Putamen (tissue), 1 donor: ENCODE results near the gene SLC1A3.

ENCODE experiments used
- DNase-seq: peaks from one replicate; pipeline ENCODE4 v3.0.0-alpha.2; 2016; ENCODE audit warnings: low spot score

Gene SLC1A3

GRCh38 chr5:36717131-36717695 is 110.8 kb downstream of the SLC1A3 start:
- DNase-seq: no peak

- no peak for DNase-seq
Measured at GRCh38 chr5:36719282-36719681, 112.9 kb downstream of the SLC1A3 start.

- DNase-seq: no peak
Measured at GRCh38 chr5:36720688-36721087, 114.3 kb downstream of the SLC1A3 start.

GRCh38 chr5:36721664-36722235 is 115.3 kb downstream of the SLC1A3 start:
- no peak for DNase-seq

GRCh38 chr5:36722900-36723299 is 116.5 kb downstream of the SLC1A3 start:
- DNase-seq: no peak

GRCh38 chr5:36723912-36724311 is 117.5 kb downstream of the SLC1A3 start:
- DNase-seq: no peak

GRCh38 chr5:36724467-36725332 is 118.3 kb downstream of the SLC1A3 start:
- peak; percentile 45 for DNase-seq

- DNase-seq: no peak
Measured at GRCh38 chr5:36726317-36726716, 119.9 kb downstream of the SLC1A3 start.

- no peak for DNase-seq
Measured at GRCh38 chr5:36726767-36727166, 120.4 kb downstream of the SLC1A3 start.

- peak; percentile 64 for DNase-seq
Measured at GRCh38 chr5:36728697-36729543, 122.5 kb downstream of the SLC1A3 start.

- no peak for DNase-seq
Measured at GRCh38 chr5:36730537-36731216, 124.3 kb downstream of the SLC1A3 start.

- no peak for DNase-seq
Measured at GRCh38 chr5:36733183-36733582, 126.8 kb downstream of the SLC1A3 start.

- DNase-seq: no peak
Measured at GRCh38 chr5:36734422-36734821, 128.0 kb downstream of the SLC1A3 start.

GRCh38 chr5:36735891-36736290 is 129.5 kb downstream of the SLC1A3 start:
- no peak for DNase-seq
